ENCODE measurements around the gene DPH3. TPM values are rescaled to one million over a fixed set of nuclear protein-coding genes. Genes with fewer than 3 reads are reported as not detected.

Gene DPH3
- polyA plus RNA-seq, 6 donors from 2014 or later = 17.2 to 26.4 (median 21.3) TPM

GRCh38 chr3:16248556-16248955, 16.2 kb downstream of the DPH3 start:
- DNase-seq (no peak), ATAC-seq (ENCODE audit: low read depth in 2 of 2) (no peak)
- peaks cover 0 to 9% (median 7%) of the 10 kb centered on the region in 3 donors for H3K27me3 Mint-ChIP-seq
- no peaks in the 10 kb centered on the region for H3K9me3 Mint-ChIP-seq
- no peak overlapping the region for H3K4me3 Mint-ChIP-seq
- peaks cover 0 to 10% (median 4%) of the 10 kb centered on the region in 3 donors for H3K4me1 Mint-ChIP-seq
- H3K27ac Mint-ChIP-seq = no peak overlapping the region
- H3K36me3 Mint-ChIP-seq = no peaks in the 10 kb centered on the region

GRCh38 chr3:16247282-16248061, 17.3 kb downstream of the DPH3 start:
- peak; percentile 93 to 95 for ATAC-seq (ENCODE audit: low read depth in 2 of 2)
- Mint-ChIP-seq H3K27ac (peak overlapping the region in 1 of 6 donors; percentile 44), H3K4me1 (peaks cover 0 to 6% (median 0%) of the 10 kb centered on the region in 3 donors)

GRCh38 chr3:16245609-16246008, 19.1 kb downstream of the DPH3 start:
- peaks cover 0 to 6% (median 0%) of the 10 kb centered on the region in 3 donors for H3K4me1 Mint-ChIP-seq
- no peaks in the 10 kb centered on the region for H3K36me3 Mint-ChIP-seq
- H3K9me3 Mint-ChIP-seq = no peaks in the 10 kb centered on the region
- peaks cover 4 to 13% (median 9%) of the 10 kb centered on the region in 3 donors for H3K27me3 Mint-ChIP-seq
- no peak for ATAC-seq (ENCODE audit: low read depth in 2 of 2)
- DNase-seq = no peak
- no peak overlapping the region for H3K27ac Mint-ChIP-seq
- peak overlapping the region in 1 of 8 donors; percentile 26 for H3K4me3 Mint-ChIP-seq

More at GRCh38 chr3:16247282-16248061, 17.3 kb downstream of the DPH3 start:
- Mint-ChIP-seq H3K27me3 (peaks cover 0 to 11% (median 9%) of the 10 kb centered on the region in 3 donors), H3K9me3 (no peaks in the 10 kb centered on the region), H3K4me3 (no peak overlapping the region), H3K36me3 (no peaks in the 10 kb centered on the region)
- DNase-seq = peak; percentile 70

- Mint-ChIP-seq H3K9me3 (no peaks in the 10 kb centered on the region), H3K27ac (peak overlapping the region in 1 of 6 donors; percentile 29), H3K27me3 (peaks cover 5 to 13% (median 9%) of the 10 kb centered on the region in 3 donors), H3K36me3 (no peaks in the 10 kb centered on the region), H3K4me1 (peaks cover 0 to 6% (median 0%) of the 10 kb centered on the region in 3 donors), H3K4me3 (no peak overlapping the region)
- ATAC-seq (ENCODE audit: low read depth in 2 of 2) (no peak), DNase-seq (no peak)
Observed at GRCh38 chr3:16243706-16244490, 20.8 kb downstream of the DPH3 start.

GRCh38 chr3:16242177-16242576, 22.6 kb downstream of the DPH3 start:
- no peaks in the 10 kb centered on the region for H3K36me3 Mint-ChIP-seq
- peaks cover 0 to 4% (median 0%) of the 10 kb centered on the region in 3 donors for H3K4me1 Mint-ChIP-seq
- H3K9me3 Mint-ChIP-seq = no peaks in the 10 kb centered on the region
- ATAC-seq (ENCODE audit: low read depth in 2 of 2) = no peak
- H3K27me3 Mint-ChIP-seq = peaks cover 0 to 6% (median 5%) of the 10 kb centered on the region in 3 donors
- DNase-seq = no peak
- H3K4me3 Mint-ChIP-seq = no peak overlapping the region
- peak overlapping the region in 1 of 6 donors; percentile 34 for H3K27ac Mint-ChIP-seq

- DNase-seq (no peak), ATAC-seq (ENCODE audit: low read depth in 2 of 2) (no peak)
- no peaks in the 10 kb centered on the region for H3K4me1 Mint-ChIP-seq
- H3K9me3 Mint-ChIP-seq = no peaks in the 10 kb centered on the region
- peaks cover 0 to 6% (median 5%) of the 10 kb centered on the region in 3 donors for H3K27me3 Mint-ChIP-seq
- no peak overlapping the region for H3K4me3 Mint-ChIP-seq
- no peak overlapping the region for H3K27ac Mint-ChIP-seq
- no peaks in the 10 kb centered on the region for H3K36me3 Mint-ChIP-seq
Observed at GRCh38 chr3:16241225-16241624, 23.5 kb downstream of the DPH3 start.

GRCh38 chr3:16240229-16241023, 24.3 kb downstream of the DPH3 start:
- DNase-seq (no peak), ATAC-seq (ENCODE audit: low read depth in 2 of 2) (no peak)
- H3K4me3 Mint-ChIP-seq = no peak overlapping the region
- H3K4me1 Mint-ChIP-seq = no peaks in the 10 kb centered on the region
- peaks cover 0 to 6% (median 5%) of the 10 kb centered on the region in 3 donors for H3K27me3 Mint-ChIP-seq
- H3K36me3 Mint-ChIP-seq = no peaks in the 10 kb centered on the region
- no peaks in the 10 kb centered on the region for H3K9me3 Mint-ChIP-seq
- H3K27ac Mint-ChIP-seq = peak overlapping the region in 1 of 6 donors; percentile 18

- H3K36me3 Mint-ChIP-seq = no peaks in the 10 kb centered on the region
- peaks cover 0 to 2% (median 0%) of the 10 kb centered on the region in 7 donors for H3K9me3 Mint-ChIP-seq
- H3K27me3 Mint-ChIP-seq = peaks cover 5 to 6% (median 6%) of the 10 kb centered on the region in 3 donors
- DNase-seq (no peak), ATAC-seq (ENCODE audit: low read depth in 2 of 2) (no peak)
- H3K4me3 Mint-ChIP-seq = no peak overlapping the region
- peak overlapping the region in 1 of 6 donors; percentile 3 for H3K27ac Mint-ChIP-seq
- H3K4me1 Mint-ChIP-seq = no peaks in the 10 kb centered on the region
Observed at GRCh38 chr3:16239780-16240179, 25.0 kb downstream of the DPH3 start.

- no peak for DNase-seq
- H3K27ac Mint-ChIP-seq = peak overlapping the region in 1 of 6 donors; percentile 3
- H3K9me3 Mint-ChIP-seq = peaks cover 0 to 3% (median 0%) of the 10 kb centered on the region in 7 donors
- ATAC-seq (ENCODE audit: low read depth in 2 of 2) = no peak
- H3K4me1 Mint-ChIP-seq = no peaks in the 10 kb centered on the region
- H3K4me3 Mint-ChIP-seq = no peak overlapping the region
- H3K36me3 Mint-ChIP-seq = no peaks in the 10 kb centered on the region
- peaks cover 9 to 12% (median 10%) of the 10 kb centered on the region in 3 donors for H3K27me3 Mint-ChIP-seq
Observed at GRCh38 chr3:16239086-16239770, 25.5 kb downstream of the DPH3 start.

- Mint-ChIP-seq H3K4me1 (no peaks in the 10 kb centered on the region), H3K4me3 (no peak overlapping the region), H3K9me3 (peaks cover 0 to 3% (median 0%) of the 10 kb centered on the region in 7 donors), H3K36me3 (no peaks in the 10 kb centered on the region), H3K27ac (no peak overlapping the region), H3K27me3 (peaks cover 11 to 23% (median 13%) of the 10 kb centered on the region in 3 donors)
- DNase-seq = no peak
- no peak for ATAC-seq (ENCODE audit: low read depth in 2 of 2)
Observed at GRCh38 chr3:16236856-16237393, 27.8 kb downstream of the DPH3 start.

GRCh38 chr3:16236030-16236639, 28.6 kb downstream of the DPH3 start:
- Mint-ChIP-seq H3K4me3 (no peak overlapping the region), H3K9me3 (peaks cover 0 to 3% (median 0%) of the 10 kb centered on the region in 7 donors), H3K27me3 (peaks cover 11 to 23% (median 13%) of the 10 kb centered on the region in 3 donors), H3K36me3 (no peaks in the 10 kb centered on the region), H3K27ac (no peak overlapping the region), H3K4me1 (no peaks in the 10 kb centered on the region)
- DNase-seq (no peak), ATAC-seq (ENCODE audit: low read depth in 2 of 2) (no peak)

- H3K27me3 Mint-ChIP-seq = peaks cover 8 to 23% (median 11%) of the 10 kb centered on the region in 3 donors
- H3K9me3 Mint-ChIP-seq = peaks cover 0 to 5% (median 0%) of the 10 kb centered on the region in 7 donors
- H3K36me3 Mint-ChIP-seq = no peaks in the 10 kb centered on the region
- H3K27ac Mint-ChIP-seq = no peak overlapping the region
- H3K4me1 Mint-ChIP-seq = no peaks in the 10 kb centered on the region
- ATAC-seq (ENCODE audit: low read depth in 2 of 2) (no peak), DNase-seq (no peak)
- no peak overlapping the region for H3K4me3 Mint-ChIP-seq
Observed at GRCh38 chr3:16234281-16234680, 30.5 kb downstream of the DPH3 start.
